GM23338 (cell line): ENCODE measurements around the gene HYKK.

Experiments used
- CREB1 ChIP-seq: fragments of 250-450 bp; sonication (Bioruptor Pico); IDR thresholded peaks from 2 replicates; pipeline ENCODE4 v1.5.0; 2020; ENCODE audit warnings: low read depth, mild to moderate bottlenecking, moderate library complexity
- ETS1 ChIP-seq: IDR thresholded peaks from 2 replicates; pipeline ENCODE4 v1.6.1; 2016; ENCODE audit warnings: antibody characterized with exemption
- EZH2 ChIP-seq: fragments of 200-600 bp; sonication (generic); IDR thresholded peaks from one replicate; pipeline ENCODE4 v1.8.0; 2017; ENCODE audit warnings: antibody characterized with exemption, mild to moderate bottlenecking, low read depth; ENCODE audit not compliant: unreplicated experiment
- EZH2phosphoT487 ChIP-seq: fragments of 200-600 bp; sonication (generic); IDR thresholded peaks from one replicate; pipeline ENCODE4 v1.8.1; 2018; ENCODE audit warnings: antibody characterized with exemption; ENCODE audit not compliant: unreplicated experiment
- JUNB ChIP-seq: IDR thresholded peaks from one replicate; pipeline ENCODE4 v1.6.1; 2016; ENCODE audit warnings: antibody characterized with exemption; ENCODE audit not compliant: unreplicated experiment
- NANOG ChIP-seq: IDR thresholded peaks from 2 replicates; pipeline ENCODE4 v1.6.1; 2016; ENCODE audit warnings: antibody characterized with exemption, borderline replicate concordance
- POLR2AphosphoS5 ChIP-seq: IDR thresholded peaks from 2 replicates; pipeline ENCODE4 v1.6.1; 2016; ENCODE audit warnings: antibody characterized with exemption, low read depth
- STAT1 ChIP-seq: IDR thresholded peaks from one replicate; pipeline ENCODE4 v1.6.1; 2016; ENCODE audit warnings: antibody characterized with exemption; ENCODE audit not compliant: unreplicated experiment
- ZNF331 ChIP-seq: fragments of 250-450 bp; sonication (Bioruptor Pico); IDR thresholded peaks from 2 replicates; pipeline ENCODE4 v1.5.0; 2020; ENCODE audit warnings: low read depth, mild to moderate bottlenecking, moderate library complexity
- TF ChIP-seq, protein P1 (sequence below), 2 experiments: fragments of 200-600 bp in 1 of 2; sonication (generic) in 1 of 2; conservative IDR thresholded peaks; 2 replicates each; pipeline versions ENCODE4 v1.5.1 to v1.6.1; 2016 to 2017; ENCODE audit warnings: antibody characterized with exemption in 2 of 2, low read depth in 2 of 2, mild to moderate bottlenecking in 2 of 2, moderate library complexity in 1 of 2
- TF ChIP-seq, protein P2 (sequence below): IDR thresholded peaks from one replicate; pipeline ENCODE4 v1.6.1; 2018; ENCODE audit warnings: antibody characterized with exemption; ENCODE audit not compliant: unreplicated experiment
- TF ChIP-seq, protein P3 (sequence below): fragments of 250-450 bp; sonication (Bioruptor Pico); IDR thresholded peaks from 2 replicates; pipeline ENCODE4 v1.5.0; 2020; ENCODE audit warnings: mild to moderate bottlenecking, moderate library complexity

DNA sequence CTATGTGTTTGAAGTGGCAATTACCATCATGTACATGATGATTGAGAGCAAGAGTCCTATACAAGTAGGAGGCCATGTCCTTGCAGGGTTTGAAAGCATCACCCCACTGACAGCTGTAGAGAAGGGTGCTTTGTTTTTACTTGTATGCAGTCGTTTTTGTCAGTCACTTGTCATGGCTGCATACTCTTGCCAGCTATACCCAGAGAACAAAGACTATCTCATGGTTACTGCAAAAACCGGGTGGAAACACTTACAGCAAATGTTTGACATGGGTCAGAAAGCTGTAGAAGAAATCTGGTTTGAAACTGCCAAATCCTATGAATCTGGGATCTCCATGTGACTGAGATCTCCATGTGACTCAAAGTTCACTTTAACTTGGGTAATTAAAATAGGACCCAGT lies 26.0 kb downstream of the HYKK start:
- TF ChIP-seq, protein P1, sequence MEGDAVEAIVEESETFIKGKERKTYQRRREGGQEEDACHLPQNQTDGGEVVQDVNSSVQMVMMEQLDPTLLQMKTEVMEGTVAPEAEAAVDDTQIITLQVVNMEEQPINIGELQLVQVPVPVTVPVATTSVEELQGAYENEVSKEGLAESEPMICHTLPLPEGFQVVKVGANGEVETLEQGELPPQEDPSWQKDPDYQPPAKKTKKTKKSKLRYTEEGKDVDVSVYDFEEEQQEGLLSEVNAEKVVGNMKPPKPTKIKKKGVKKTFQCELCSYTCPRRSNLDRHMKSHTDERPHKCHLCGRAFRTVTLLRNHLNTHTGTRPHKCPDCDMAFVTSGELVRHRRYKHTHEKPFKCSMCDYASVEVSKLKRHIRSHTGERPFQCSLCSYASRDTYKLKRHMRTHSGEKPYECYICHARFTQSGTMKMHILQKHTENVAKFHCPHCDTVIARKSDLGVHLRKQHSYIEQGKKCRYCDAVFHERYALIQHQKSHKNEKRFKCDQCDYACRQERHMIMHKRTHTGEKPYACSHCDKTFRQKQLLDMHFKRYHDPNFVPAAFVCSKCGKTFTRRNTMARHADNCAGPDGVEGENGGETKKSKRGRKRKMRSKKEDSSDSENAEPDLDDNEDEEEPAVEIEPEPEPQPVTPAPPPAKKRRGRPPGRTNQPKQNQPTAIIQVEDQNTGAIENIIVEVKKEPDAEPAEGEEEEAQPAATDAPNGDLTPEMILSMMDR (conservative IDR thresholded peaks at IDR 0.05; ENCODE audit: low read depth in 2 of 2), result no peak
- TF ChIP-seq POLR2AphosphoS5 (no peak), EZH2 (no peak), CREB1 (CRISPR knock-in tag) (no peak), EZH2phosphoT487 (no peak), ZNF331 (CRISPR knock-in tag) (no peak), STAT1 (no peak), NANOG (no peak), ETS1 (no peak), JUNB (no peak)
- TF ChIP-seq, protein P2, sequence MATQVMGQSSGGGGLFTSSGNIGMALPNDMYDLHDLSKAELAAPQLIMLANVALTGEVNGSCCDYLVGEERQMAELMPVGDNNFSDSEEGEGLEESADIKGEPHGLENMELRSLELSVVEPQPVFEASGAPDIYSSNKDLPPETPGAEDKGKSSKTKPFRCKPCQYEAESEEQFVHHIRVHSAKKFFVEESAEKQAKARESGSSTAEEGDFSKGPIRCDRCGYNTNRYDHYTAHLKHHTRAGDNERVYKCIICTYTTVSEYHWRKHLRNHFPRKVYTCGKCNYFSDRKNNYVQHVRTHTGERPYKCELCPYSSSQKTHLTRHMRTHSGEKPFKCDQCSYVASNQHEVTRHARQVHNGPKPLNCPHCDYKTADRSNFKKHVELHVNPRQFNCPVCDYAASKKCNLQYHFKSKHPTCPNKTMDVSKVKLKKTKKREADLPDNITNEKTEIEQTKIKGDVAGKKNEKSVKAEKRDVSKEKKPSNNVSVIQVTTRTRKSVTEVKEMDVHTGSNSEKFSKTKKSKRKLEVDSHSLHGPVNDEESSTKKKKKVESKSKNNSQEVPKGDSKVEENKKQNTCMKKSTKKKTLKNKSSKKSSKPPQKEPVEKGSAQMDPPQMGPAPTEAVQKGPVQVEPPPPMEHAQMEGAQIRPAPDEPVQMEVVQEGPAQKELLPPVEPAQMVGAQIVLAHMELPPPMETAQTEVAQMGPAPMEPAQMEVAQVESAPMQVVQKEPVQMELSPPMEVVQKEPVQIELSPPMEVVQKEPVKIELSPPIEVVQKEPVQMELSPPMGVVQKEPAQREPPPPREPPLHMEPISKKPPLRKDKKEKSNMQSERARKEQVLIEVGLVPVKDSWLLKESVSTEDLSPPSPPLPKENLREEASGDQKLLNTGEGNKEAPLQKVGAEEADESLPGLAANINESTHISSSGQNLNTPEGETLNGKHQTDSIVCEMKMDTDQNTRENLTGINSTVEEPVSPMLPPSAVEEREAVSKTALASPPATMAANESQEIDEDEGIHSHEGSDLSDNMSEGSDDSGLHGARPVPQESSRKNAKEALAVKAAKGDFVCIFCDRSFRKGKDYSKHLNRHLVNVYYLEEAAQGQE, result no peak
- TF ChIP-seq, protein P3, sequence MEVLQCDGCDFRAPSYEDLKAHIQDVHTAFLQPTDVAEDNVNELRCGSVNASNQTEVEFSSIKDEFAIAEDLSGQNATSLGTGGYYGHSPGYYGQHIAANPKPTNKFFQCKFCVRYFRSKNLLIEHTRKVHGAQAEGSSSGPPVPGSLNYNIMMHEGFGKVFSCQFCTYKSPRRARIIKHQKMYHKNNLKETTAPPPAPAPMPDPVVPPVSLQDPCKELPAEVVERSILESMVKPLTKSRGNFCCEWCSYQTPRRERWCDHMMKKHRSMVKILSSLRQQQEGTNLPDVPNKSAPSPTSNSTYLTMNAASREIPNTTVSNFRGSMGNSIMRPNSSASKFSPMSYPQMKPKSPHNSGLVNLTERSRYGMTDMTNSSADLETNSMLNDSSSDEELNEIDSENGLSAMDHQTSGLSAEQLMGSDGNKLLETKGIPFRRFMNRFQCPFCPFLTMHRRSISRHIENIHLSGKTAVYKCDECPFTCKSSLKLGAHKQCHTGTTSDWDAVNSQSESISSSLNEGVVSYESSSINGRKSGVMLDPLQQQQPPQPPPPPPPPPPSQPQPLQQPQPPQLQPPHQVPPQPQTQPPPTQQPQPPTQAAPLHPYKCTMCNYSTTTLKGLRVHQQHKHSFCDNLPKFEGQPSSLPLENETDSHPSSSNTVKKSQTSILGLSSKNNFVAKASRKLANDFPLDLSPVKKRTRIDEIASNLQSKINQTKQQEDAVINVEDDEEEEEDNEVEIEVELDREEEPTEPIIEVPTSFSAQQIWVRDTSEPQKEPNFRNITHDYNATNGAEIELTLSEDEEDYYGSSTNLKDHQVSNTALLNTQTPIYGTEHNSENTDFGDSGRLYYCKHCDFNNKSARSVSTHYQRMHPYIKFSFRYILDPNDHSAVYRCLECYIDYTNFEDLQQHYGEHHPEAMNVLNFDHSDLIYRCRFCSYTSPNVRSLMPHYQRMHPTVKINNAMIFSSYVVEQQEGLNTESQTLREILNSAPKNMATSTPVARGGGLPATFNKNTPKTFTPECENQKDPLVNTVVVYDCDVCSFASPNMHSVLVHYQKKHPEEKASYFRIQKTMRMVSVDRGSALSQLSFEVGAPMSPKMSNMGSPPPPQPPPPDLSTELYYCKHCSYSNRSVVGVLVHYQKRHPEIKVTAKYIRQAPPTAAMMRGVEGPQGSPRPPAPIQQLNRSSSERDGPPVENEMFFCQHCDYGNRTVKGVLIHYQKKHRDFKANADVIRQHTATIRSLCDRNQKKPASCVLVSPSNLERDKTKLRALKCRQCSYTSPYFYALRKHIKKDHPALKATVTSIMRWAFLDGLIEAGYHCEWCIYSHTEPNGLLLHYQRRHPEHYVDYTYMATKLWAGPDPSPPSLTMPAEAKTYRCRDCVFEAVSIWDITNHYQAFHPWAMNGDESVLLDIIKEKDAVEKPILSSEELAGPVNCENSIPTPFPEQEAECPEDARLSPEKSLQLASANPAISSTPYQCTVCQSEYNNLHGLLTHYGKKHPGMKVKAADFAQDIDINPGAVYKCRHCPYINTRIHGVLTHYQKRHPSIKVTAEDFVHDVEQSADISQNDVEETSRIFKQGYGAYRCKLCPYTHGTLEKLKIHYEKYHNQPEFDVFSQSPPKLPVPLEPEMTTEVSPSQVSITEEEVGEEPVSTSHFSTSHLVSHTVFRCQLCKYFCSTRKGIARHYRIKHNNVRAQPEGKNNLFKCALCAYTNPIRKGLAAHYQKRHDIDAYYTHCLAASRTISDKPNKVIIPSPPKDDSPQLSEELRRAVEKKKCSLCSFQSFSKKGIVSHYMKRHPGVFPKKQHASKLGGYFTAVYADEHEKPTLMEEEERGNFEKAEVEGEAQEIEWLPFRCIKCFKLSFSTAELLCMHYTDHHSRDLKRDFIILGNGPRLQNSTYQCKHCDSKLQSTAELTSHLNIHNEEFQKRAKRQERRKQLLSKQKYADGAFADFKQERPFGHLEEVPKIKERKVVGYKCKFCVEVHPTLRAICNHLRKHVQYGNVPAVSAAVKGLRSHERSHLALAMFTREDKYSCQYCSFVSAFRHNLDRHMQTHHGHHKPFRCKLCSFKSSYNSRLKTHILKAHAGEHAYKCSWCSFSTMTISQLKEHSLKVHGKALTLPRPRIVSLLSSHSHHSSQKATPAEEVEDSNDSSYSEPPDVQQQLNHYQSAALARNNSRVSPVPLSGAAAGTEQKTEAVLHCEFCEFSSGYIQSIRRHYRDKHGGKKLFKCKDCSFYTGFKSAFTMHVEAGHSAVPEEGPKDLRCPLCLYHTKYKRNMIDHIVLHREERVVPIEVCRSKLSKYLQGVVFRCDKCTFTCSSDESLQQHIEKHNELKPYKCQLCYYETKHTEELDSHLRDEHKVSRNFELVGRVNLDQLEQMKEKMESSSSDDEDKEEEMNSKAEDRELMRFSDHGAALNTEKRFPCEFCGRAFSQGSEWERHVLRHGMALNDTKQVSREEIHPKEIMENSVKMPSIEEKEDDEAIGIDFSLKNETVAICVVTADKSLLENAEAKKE, result no peak
